Measurements from ENCODE around the gene CHGA.

CHGA gene

DNA sequence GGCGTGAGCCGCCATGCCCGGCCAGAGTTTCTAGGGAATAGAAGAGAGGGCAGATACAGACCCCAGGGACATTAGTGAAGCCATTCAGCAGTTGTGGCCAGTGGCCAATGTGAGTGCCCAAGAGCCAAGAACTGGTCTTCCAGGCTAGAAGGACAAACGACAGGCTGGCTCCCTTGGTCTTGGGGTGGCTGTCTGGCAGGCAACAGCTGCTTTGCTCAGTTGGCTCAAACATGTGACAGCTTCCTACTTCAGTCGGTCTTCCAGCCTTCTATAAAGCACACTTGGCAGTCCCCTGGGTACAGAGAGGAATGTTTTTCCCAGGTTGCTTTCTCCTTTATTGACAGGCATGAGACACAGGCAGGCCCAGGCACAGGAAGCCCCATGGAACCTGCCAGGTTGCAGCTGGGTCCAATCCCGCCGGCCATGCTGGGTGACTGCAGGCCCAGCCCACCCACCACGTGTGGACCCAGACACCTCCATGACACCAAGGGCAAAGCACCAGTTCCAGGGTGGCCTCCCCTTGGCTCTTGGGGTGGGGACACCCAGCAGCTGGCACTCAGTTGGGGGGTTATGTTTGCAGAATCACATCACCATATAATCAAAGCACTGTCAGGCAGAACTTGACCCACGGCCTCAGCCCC is 15.4 kb downstream of the CHGA start:
- DNase-seq (ENCODE audit: low read depth), result no peak
- no peak overlapping the region for H3K4me3 ChIP-seq (ENCODE audit: control insufficient read depth, low read depth, low read length)
- TF ChIP-seq CTCF (conservative IDR thresholded peaks at IDR 0.05; ENCODE audit: control insufficient read depth, insufficient read depth, low read depth, low read length), result no peak

DNA sequence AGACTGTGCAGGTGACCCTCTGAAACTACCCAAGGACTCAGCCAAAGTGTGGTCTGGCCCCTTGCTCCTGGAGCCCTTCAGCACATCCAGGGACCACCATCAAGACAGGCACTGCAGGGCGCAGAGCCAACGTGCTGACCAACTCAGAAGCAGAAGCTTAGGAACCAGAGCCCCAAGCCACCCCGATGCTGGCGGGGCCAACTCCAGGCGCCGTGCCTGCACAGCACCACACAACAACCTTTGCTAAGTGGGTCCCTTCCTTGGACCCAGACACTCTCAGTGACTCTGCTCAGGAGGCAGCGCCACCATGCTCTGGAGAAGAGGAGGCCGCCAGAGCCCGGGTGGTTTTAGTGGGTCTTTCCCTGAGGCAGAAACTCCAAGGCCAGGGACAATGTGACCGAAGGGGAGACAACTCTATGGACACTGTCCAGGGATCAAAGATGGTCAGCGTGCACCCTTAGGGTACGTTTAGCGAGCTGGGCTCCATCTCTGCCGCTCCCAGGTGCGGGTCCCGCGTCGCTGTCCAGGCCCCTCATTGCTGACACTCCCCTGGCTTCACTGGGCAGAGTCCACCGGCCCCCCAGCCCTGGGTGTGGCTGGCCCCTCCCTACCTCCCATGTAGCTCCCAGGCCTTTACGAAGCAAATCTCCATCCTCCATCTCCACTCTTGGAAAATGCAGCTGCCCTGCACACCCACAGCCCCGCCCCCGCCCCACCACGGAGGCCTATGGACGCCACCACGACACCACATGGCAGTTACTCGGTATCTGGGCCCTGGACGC is 16.1 kb downstream of the CHGA start:
- no peak for TF ChIP-seq CTCF (conservative IDR thresholded peaks at IDR 0.05; ENCODE audit: control insufficient read depth, insufficient read depth, low read depth, low read length)
- DNase-seq (ENCODE audit: low read depth), result no peak
- no peak overlapping the region for H3K4me3 ChIP-seq (ENCODE audit: control insufficient read depth, low read depth, low read length)

- TF ChIP-seq CTCF (conservative IDR thresholded peaks at IDR 0.05; ENCODE audit: control insufficient read depth, insufficient read depth, low read depth, low read length), result no peak
- H3K4me3 ChIP-seq (ENCODE audit: control insufficient read depth, low read depth, low read length), result no peak overlapping the region
- DNase-seq (ENCODE audit: low read depth), result no peak
Measured at GRCh38 chr14:92939699-92940098, 16.7 kb downstream of the CHGA start.

DNA sequence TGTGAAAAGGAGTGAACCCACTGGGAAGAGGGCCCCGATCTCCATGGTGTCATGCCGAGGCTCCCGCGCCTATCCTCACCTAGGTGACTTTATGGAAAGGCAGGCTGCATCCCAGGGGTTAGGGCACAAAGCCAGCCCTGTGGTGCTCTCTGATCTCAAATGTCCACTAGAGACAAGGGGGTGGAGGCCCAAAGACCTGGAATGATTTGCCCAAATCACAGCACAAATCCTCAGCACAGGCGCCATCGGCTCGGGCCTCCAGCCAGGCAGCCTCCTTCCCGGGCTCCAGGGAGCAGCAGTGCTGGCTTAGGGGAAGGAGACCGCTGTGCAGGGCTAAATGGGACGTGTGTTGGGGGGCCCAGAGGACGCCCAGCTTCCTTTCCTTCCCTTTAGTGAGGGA is 17.6 kb downstream of the CHGA start:
- no peak for DNase-seq (ENCODE audit: low read depth)
- no peak for TF ChIP-seq CTCF (conservative IDR thresholded peaks at IDR 0.05; ENCODE audit: control insufficient read depth, insufficient read depth, low read depth, low read length)
- no peak overlapping the region for H3K4me3 ChIP-seq (ENCODE audit: control insufficient read depth, low read depth, low read length)

- no peak for TF ChIP-seq CTCF (conservative IDR thresholded peaks at IDR 0.05; ENCODE audit: control insufficient read depth, insufficient read depth, low read depth, low read length)
- DNase-seq (ENCODE audit: low read depth), result no peak
- H3K4me3 ChIP-seq (ENCODE audit: control insufficient read depth, low read depth, low read length), result no peak overlapping the region
Measured at GRCh38 chr14:92941531-92941930, 18.6 kb downstream of the CHGA start.

GRCh38 chr14:92942136-92942535 is 19.2 kb downstream of the CHGA start:
- TF ChIP-seq CTCF (conservative IDR thresholded peaks at IDR 0.05; ENCODE audit: control insufficient read depth, insufficient read depth, low read depth, low read length), result no peak
- DNase-seq (ENCODE audit: low read depth), result no peak
- no peak overlapping the region for H3K4me3 ChIP-seq (ENCODE audit: control insufficient read depth, low read depth, low read length)

Data from fibroblast of mammary gland (primary cell).